ENCODE measurements around the gene ARF5. TPM values are rescaled to one million over a fixed set of nuclear protein-coding genes. Genes with fewer than 3 reads are reported as not detected.
"Not testable (repeated sequence)": the region's sequence is repeated elsewhere in the genome, so short reads cannot be mapped to it uniquely, and the experiment has no call there.

The ARF5 gene
- total RNA-seq (100 to 1,000 TPM; 105 to 169 TPM), polyA plus RNA-seq (ENCODE audit: insufficient read length in 2 of 2) (100 to 1,000 TPM; 269 to 293 TPM)
- long read RNA-seq, donor 1, transcript ARF5-201 (6 exons, 1,103 nt), result major isoform, 176 of 247 reads
- long read RNA-seq, donor 1, partial matches to known transcripts, result 65 of 247 reads
- long read RNA-seq, donor 1, other reads (novel, unspliced or antisense), result 0 of 247 reads
- long read RNA-seq, donor 2, transcript ARF5-201 (6 exons, 1,103 nt), result major isoform, 72 of 115 reads
- long read RNA-seq, donor 2, partial matches to known transcripts, result 41 of 115 reads
- long read RNA-seq, donor 2, other reads (novel, unspliced or antisense), result 0 of 115 reads
- long read RNA-seq, donor 3, transcript ARF5-201 (6 exons, 1,103 nt), result major isoform, 87 of 98 reads
- long read RNA-seq, donor 3, partial matches to known transcripts, result 10 of 98 reads
- long read RNA-seq, donor 3, other reads (novel, unspliced or antisense), result 0 of 98 reads
- long read RNA-seq, donor 4, transcript ARF5-201 (6 exons, 1,103 nt), result major isoform, 187 of 236 reads
- long read RNA-seq, donor 4, partial matches to known transcripts, result 44 of 236 reads
- long read RNA-seq, donor 4, other reads (novel, unspliced or antisense), result 0 of 236 reads

DNA sequence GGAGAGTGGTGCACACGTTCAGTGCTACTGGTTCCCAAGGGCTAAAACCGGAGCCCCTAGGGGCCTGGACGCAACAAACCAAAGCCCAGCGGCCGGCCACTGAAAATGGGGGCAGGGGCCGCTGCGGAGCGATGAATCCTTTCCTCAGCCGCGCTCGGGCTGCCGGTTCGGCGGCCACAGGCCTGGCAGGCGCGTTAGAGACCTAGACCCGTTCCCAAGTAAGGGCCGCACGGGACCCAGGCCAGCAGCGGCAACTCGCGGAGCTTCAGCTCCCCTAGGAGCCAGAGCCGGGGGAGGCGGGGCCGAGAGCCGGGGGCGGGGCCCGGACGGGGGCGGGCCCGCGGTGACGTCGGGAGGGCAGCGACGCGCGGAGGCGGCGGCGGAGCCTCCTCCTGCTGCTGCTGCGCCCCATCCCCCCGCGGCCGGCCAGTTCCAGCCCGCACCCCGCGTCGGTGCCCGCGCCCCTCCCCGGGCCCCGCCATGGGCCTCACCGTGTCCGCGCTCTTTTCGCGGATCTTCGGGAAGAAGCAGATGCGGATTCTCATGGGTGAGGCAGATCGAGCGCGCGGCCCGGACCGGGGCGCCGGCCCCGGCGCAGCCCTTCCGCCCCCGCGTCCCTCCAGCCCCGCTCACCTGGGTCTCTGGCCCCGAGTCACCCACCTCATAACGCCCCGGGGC is at the start of gene ARF5:
Gene ARF5 (plus strand): TSS at position 393 of the 678 bp plus-strand sequence. CDS start 88 bp downstream, at position 481.
- H3K36me3 ChIP-seq (ENCODE audit: control insufficient read depth, insufficient read depth, low read length), result peaks cover 26% of the 10 kb centered on the region
- peak; percentile 65 to 97 (median 82) for DNase-seq (ENCODE audit: low read depth in 4 of 6, low spot score in 6 of 6)
- no peaks in the 10 kb centered on the region for H3K9me3 ChIP-seq (ENCODE audit: control insufficient read depth, insufficient read depth, low read length)
- WGBS (ENCODE audit: insufficient coverage), result under 1% methylated on average over 77 of the region's 77 CpGs
- H3K4me3 ChIP-seq (ENCODE audit: low read depth, low read length), result peak within 1 kb of the TSS; percentile 96
- H3K27ac ChIP-seq (ENCODE audit: low read depth, low read length), result peak within 1 kb of the TSS; percentile 82
- peaks cover 38% of the 10 kb centered on the region for H3K4me1 ChIP-seq (ENCODE audit: control insufficient read depth, insufficient read depth, low read length)
- no peaks in the 10 kb centered on the region for H3K27me3 ChIP-seq (ENCODE audit: control insufficient read depth, insufficient read depth, low read length)

DNA sequence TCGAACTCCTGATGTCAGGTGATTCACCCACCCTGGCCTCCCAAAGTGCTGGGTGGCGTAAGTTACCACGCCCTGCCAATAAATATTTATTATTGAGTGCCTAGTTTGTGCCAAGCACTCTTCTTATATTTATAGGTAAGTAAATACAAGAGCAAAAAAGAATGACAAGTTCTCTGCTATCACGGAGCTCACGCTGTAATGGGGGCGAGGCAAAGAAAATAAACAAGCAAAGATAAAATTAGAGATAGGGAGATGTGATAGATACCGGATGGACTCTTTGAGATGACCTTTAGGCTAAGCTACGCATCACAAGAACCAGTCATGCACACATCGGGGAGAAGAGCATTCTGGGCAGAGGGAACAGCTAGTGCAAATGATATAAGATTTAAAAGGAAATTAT is 49.1 kb upstream of the ARF5 start:
- no peak for DNase-seq (ENCODE audit: low read depth in 4 of 6, low spot score in 6 of 6)
- Histone ChIP-seq H3K27ac (ENCODE audit: low read depth, low read length) (no peak overlapping the region), H3K4me1 (ENCODE audit: control insufficient read depth, insufficient read depth, low read length) (peaks cover 9% of the 10 kb centered on the region), H3K27me3 (ENCODE audit: control insufficient read depth, insufficient read depth, low read length) (no peaks in the 10 kb centered on the region), H3K4me3 (ENCODE audit: low read depth, low read length) (no peak overlapping the region), H3K9me3 (ENCODE audit: control insufficient read depth, insufficient read depth, low read length) (no peaks in the 10 kb centered on the region), H3K36me3 (ENCODE audit: control insufficient read depth, insufficient read depth, low read length) (no peaks in the 10 kb centered on the region)
- 95% methylated on average over 5 of the region's 9 CpGs for WGBS (ENCODE audit: insufficient coverage)

DNA sequence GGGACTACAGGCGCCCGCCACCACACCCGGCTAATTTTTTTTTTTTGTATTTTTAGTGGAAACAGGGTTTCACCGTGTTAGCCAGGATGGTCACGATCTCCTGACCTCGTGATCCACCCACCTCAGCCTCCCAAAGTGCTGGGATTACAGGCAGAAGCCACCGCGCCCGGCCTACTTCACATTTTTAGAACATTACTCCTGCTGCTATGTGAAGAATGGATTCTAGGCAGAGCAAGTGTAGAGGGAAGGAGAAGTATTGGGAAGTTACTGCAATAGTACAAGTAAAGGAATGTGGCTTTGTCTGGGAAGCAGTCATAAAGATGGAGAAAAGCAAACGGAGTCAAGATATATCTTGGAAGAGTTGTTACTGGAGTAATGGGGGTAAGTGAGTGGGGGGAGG is 47.8 kb upstream of the ARF5 start:
- H3K4me1 ChIP-seq (ENCODE audit: control insufficient read depth, insufficient read depth, low read length); H3K9me3 ChIP-seq (ENCODE audit: control insufficient read depth, insufficient read depth, low read length); H3K4me3 ChIP-seq (ENCODE audit: low read depth, low read length); DNase-seq (ENCODE audit: low read depth in 4 of 6, low spot score in 6 of 6); H3K27ac ChIP-seq (ENCODE audit: low read depth, low read length); H3K27me3 ChIP-seq (ENCODE audit: control insufficient read depth, insufficient read depth, low read length); H3K36me3 ChIP-seq (ENCODE audit: control insufficient read depth, insufficient read depth, low read length): not testable (repeated sequence)
- WGBS (ENCODE audit: insufficient coverage), result 95% methylated on average over 1 of the region's 10 CpGs

DNA sequence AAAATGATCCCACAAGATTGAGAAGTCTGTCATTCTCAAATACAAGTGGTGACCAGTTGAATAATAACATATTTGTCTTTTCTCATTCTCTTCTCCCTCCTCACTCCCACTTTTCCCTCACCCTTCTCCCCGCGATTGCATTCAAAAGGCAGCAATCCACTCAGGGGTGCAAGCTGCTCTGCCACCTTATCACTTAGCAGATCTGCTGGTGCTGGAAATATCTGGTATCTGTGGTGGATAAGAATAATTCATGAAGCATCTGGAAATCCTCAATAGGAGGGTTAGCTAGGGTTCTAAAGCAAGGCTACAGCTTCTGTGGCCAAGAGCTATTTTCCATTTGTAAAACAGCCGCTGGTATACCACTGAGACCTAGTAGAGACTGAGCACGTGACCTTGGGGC is 46.7 kb upstream of the ARF5 start:
- Histone ChIP-seq H3K27me3 (ENCODE audit: control insufficient read depth, insufficient read depth, low read length) (no peaks in the 10 kb centered on the region), H3K4me1 (ENCODE audit: control insufficient read depth, insufficient read depth, low read length) (peaks cover 6% of the 10 kb centered on the region)
- WGBS (ENCODE audit: insufficient coverage), result 80% methylated on average over 3 of the region's 4 CpGs

DNA sequence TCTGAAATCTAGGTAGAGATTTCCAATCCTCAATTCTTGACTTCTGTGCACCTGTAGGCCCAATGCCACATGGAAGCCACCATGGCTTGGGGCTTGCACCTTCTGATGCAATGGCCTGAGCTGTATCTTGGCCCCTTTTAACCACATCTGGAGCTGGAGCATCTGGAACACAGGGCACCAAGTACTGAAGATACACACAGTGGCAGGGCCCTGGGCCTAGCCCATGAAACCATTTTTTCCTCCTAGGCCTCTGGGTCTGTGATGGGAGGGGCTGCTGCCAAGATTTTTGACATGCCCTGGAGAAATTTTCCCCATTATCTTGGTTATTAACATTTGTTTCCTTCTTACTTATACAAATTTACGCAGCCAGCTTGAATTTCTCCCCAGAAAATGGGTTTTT is 41.9 kb upstream of the ARF5 start:
- Histone ChIP-seq H3K27me3 (ENCODE audit: control insufficient read depth, insufficient read depth, low read length) (no peaks in the 10 kb centered on the region), H3K4me1 (ENCODE audit: control insufficient read depth, insufficient read depth, low read length) (no peaks in the 10 kb centered on the region), H3K9me3 (ENCODE audit: control insufficient read depth, insufficient read depth, low read length) (peaks cover 5% of the 10 kb centered on the region), H3K36me3 (ENCODE audit: control insufficient read depth, insufficient read depth, low read length) (no peaks in the 10 kb centered on the region), H3K27ac (ENCODE audit: low read depth, low read length) (no peak overlapping the region), H3K4me3 (ENCODE audit: low read depth, low read length) (no peak overlapping the region)
- DNase-seq (ENCODE audit: low read depth in 4 of 6, low spot score in 6 of 6), result no peak
- 100% methylated on average over 1 of the region's 1 CpG for WGBS (ENCODE audit: insufficient coverage)

More for the DNA sequence above, 46.7 kb upstream of the ARF5 start:
- H3K36me3 ChIP-seq (ENCODE audit: control insufficient read depth, insufficient read depth, low read length), result no peaks in the 10 kb centered on the region
- peaks cover 2% of the 10 kb centered on the region for H3K9me3 ChIP-seq (ENCODE audit: control insufficient read depth, insufficient read depth, low read length)
- H3K27ac ChIP-seq (ENCODE audit: low read depth, low read length), result no peak overlapping the region
- DNase-seq (ENCODE audit: low read depth in 4 of 6, low spot score in 6 of 6), result no peak
- H3K4me3 ChIP-seq (ENCODE audit: low read depth, low read length), result no peak overlapping the region

DNA sequence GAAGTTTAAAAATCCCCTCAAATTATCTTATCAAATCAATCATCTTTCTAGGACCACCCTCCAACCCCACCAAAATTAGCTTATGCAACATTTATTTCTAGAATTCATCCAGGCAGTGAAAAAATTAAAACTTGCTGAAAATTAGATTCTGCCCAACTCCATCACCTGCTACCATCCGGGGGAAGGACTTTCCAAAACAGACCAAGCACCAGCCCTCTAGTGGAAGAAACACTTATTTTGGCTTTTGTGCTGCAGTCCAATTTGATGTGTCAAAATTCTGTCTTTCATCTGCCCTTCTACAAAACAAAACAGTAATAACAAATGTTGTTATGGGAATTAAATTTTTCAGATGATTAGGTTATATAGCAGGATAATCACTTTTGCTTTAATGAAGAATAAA is 38.0 kb upstream of the ARF5 start:
- no CpG with 5 or more reads among the region's 1 CpG for WGBS (ENCODE audit: insufficient coverage)
- no peak overlapping the region for H3K27ac ChIP-seq (ENCODE audit: low read depth, low read length)
- DNase-seq (ENCODE audit: low read depth in 4 of 6, low spot score in 6 of 6), result no peak
- H3K4me1 ChIP-seq (ENCODE audit: control insufficient read depth, insufficient read depth, low read length), result no peaks in the 10 kb centered on the region
- no peak overlapping the region for H3K4me3 ChIP-seq (ENCODE audit: low read depth, low read length)
- H3K9me3 ChIP-seq (ENCODE audit: control insufficient read depth, insufficient read depth, low read length), result peaks cover 5% of the 10 kb centered on the region
- no peaks in the 10 kb centered on the region for H3K36me3 ChIP-seq (ENCODE audit: control insufficient read depth, insufficient read depth, low read length)
- no peaks in the 10 kb centered on the region for H3K27me3 ChIP-seq (ENCODE audit: control insufficient read depth, insufficient read depth, low read length)

DNA sequence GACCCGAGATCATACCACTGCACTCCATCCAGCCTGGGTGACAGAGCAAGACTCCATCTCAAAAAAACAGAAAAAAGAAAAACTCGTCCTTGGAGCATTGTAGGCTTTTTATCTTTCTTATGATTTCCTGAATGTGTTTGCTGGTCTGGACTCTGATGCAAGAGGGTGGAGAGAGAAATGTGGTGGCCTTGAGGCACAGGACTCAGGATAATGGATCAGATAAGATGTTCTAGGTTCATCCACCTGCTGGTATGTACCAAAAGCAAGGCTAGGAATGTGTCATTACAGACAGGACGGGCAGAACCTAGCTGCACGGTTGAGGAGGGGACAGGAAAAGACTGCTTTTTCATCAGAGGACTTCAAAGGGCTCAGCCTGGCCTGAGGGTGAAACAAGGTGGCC is 36.3 kb upstream of the ARF5 start:
- no peaks in the 10 kb centered on the region for H3K4me1 ChIP-seq (ENCODE audit: control insufficient read depth, insufficient read depth, low read length)
- WGBS (ENCODE audit: insufficient coverage), result 95% methylated on average over 2 of the region's 4 CpGs
- H3K27ac ChIP-seq (ENCODE audit: low read depth, low read length), result no peak overlapping the region
- no peaks in the 10 kb centered on the region for H3K36me3 ChIP-seq (ENCODE audit: control insufficient read depth, insufficient read depth, low read length)
- no peak overlapping the region for H3K4me3 ChIP-seq (ENCODE audit: low read depth, low read length)
- H3K27me3 ChIP-seq (ENCODE audit: control insufficient read depth, insufficient read depth, low read length), result no peaks in the 10 kb centered on the region
- H3K9me3 ChIP-seq (ENCODE audit: control insufficient read depth, insufficient read depth, low read length), result no peaks in the 10 kb centered on the region
- no peak for DNase-seq (ENCODE audit: low read depth in 4 of 6, low spot score in 6 of 6)

DNA sequence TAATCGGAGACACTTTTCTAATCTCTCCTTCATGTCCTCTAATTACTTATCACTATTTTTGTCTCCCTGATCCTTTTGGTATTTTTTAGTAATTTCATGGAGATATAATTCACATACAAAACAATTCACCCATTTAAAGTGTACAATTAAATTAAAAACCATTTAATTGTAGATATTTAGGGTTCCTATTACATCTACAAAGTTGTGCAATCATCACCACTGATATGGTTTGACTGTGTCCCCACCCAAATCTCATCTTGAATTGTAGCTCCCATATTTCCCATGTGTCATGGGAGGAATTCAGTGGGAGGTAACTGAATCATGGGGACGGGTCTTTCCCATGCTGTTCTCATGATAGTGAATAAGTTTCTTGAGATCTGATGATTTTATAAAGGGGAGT is 31.8 kb upstream of the ARF5 start:
- no peak for DNase-seq (ENCODE audit: low read depth in 4 of 6, low spot score in 6 of 6)
- no peaks in the 10 kb centered on the region for H3K27me3 ChIP-seq (ENCODE audit: control insufficient read depth, insufficient read depth, low read length)
- WGBS (ENCODE audit: insufficient coverage), result no CpG with 5 or more reads among the region's 2 CpGs
- no peaks in the 10 kb centered on the region for H3K9me3 ChIP-seq (ENCODE audit: control insufficient read depth, insufficient read depth, low read length)
- H3K36me3 ChIP-seq (ENCODE audit: control insufficient read depth, insufficient read depth, low read length), result no peaks in the 10 kb centered on the region
- no peaks in the 10 kb centered on the region for H3K4me1 ChIP-seq (ENCODE audit: control insufficient read depth, insufficient read depth, low read length)
- no peak overlapping the region for H3K4me3 ChIP-seq (ENCODE audit: low read depth, low read length)
- H3K27ac ChIP-seq (ENCODE audit: low read depth, low read length), result no peak overlapping the region

DNA sequence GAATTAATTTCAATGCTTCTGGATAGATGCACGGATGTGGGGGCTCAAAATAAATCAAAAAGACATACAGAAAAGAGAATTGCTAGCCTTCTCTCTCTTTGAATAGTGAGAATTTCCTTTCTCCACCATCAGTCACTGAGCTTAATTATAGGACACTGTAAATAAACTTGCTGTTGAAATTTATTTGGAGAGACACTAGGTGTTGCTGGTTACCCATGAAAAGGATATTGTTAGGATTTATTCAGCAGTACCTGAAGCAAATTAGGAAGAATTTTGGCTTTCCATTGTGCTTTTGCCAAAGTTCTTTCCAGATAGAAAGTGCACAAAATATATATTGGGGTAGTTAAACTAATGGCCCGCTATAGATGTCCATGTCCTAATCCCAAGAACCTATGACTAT is 30.4 kb upstream of the ARF5 start:
- Histone ChIP-seq H3K27me3 (ENCODE audit: control insufficient read depth, insufficient read depth, low read length) (no peaks in the 10 kb centered on the region), H3K27ac (ENCODE audit: low read depth, low read length) (no peak overlapping the region), H3K9me3 (ENCODE audit: control insufficient read depth, insufficient read depth, low read length) (no peaks in the 10 kb centered on the region), H3K36me3 (ENCODE audit: control insufficient read depth, insufficient read depth, low read length) (no peaks in the 10 kb centered on the region), H3K4me1 (ENCODE audit: control insufficient read depth, insufficient read depth, low read length) (no peaks in the 10 kb centered on the region), H3K4me3 (ENCODE audit: low read depth, low read length) (no peak overlapping the region)
- DNase-seq (ENCODE audit: low read depth in 4 of 6, low spot score in 6 of 6), result no peak
- WGBS (ENCODE audit: insufficient coverage), result no CpG with 5 or more reads among the region's 2 CpGs
